HepG2 (cell line): ENCODE data around the gene ZBED1. TPM values are rescaled to one million over a fixed set of nuclear protein-coding genes. Genes with fewer than 3 reads are reported as not detected.
"Not testable (repeated sequence)": the region's sequence is repeated elsewhere in the genome, so short reads cannot be mapped to it uniquely, and the experiment has no call there.

Experiments
- ATAC-seq: fragments of 200-7000 bp; cut with Tn5 transposase; 3 replicates; pipeline ENCODE4 v1.9.1; 2020; ENCODE audit warnings: mild to moderate bottlenecking, moderate library complexity
- BruUV-seq: library from RNA; stranded (reverse); fragments of 400-500 nt; replicated peaks from 2 replicates; lab custom pipeline; 2021; lab: Mats Ljungman, UMichigan
- CTCF ChIA-PET: fragments of 300-600 bp; formaldehyde crosslinking; extraction: SDS; loops from one replicate; lab custom pipeline; 2021; ENCODE audit warnings: low total read pairs, inconsistent platforms, low intra/inter-chr PET ratio; lab: Yijun Ruan, JAX
- POLR2A ChIA-PET: fragments of 350-600 bp; sonication (Branson Sonifier 250); formaldehyde crosslinking; loops from one replicate; lab custom pipeline; 2020; ENCODE audit warnings: antibody characterized with exemption, inconsistent platforms; lab: Yijun Ruan, JAX
- DNase-seq: peaks from one replicate; pipeline ENCODE4 v3.0.0-alpha.2; 2015; ENCODE audit warnings: low spot score
- FAIRE-seq: peaks from 3 replicates; lab custom pipeline; 2011; peaks lifted over from hg19 to GRCh38; lab: Jason Lieb, UNC
- H2AFZ ChIP-seq: one replicate; pipeline ENCODE4 v1.6.1; 2011; ENCODE audit warnings: low read length, inconsistent platforms
- H3K27ac ChIP-seq: fragments of 300-600 bp; 3 replicates; pipeline ENCODE4 v1.8.0; 2011; ENCODE audit warnings: mixed run types, mild to moderate bottlenecking, mixed read lengths, low read length, inconsistent platforms; ENCODE audit not compliant: insufficient read depth; ENCODE audit errors: extremely low read length
- H3K27me3 ChIP-seq, 2 experiments: fragments of 200-600 bp in 1 of 2; 2 replicates in 1 of 2; 3 replicates in 1 of 2; pipeline versions ENCODE4 v1.6.0 to v1.8.0; 2011; ENCODE audit warnings: low read length in 2 of 2, mild to moderate bottlenecking in 2 of 2, moderate library complexity in 2 of 2, inconsistent platforms in 1 of 2; ENCODE audit not compliant: insufficient read depth in 2 of 2, control insufficient read depth in 1 of 2
- H3K36me3 ChIP-seq, 2 experiments: fragments of 200-600 bp in 1 of 2; replicated peaks in 1 of 2; 2 replicates in 1 of 2; 3 replicates in 1 of 2; pipeline versions ENCODE4 v1.5.1 to v1.8.0; 2011; ENCODE audit warnings: low read length in 2 of 2, inconsistent platforms in 1 of 2; ENCODE audit not compliant: insufficient read depth in 2 of 2, control insufficient read depth in 1 of 2
- H3K4me1 ChIP-seq: 2 replicates; pipeline ENCODE4 v1.5.1; 2012; ENCODE audit warnings: low read length, inconsistent platforms; ENCODE audit not compliant: insufficient read depth
- H3K4me2 ChIP-seq: 2 replicates; pipeline ENCODE4 v1.6.0; 2011; ENCODE audit warnings: low read depth, low read length, inconsistent platforms
- H3K4me3 ChIP-seq, 3 experiments: fragments of 200-600 bp in 1 of 3; sonication (generic), shearing (Covaris generic) in 1 of 3; replicated peaks in 1 of 3; 2 replicates each; pipeline ENCODE4 v1.5.1; 2011 to 2016; ENCODE audit warnings: low read length in 3 of 3, inconsistent platforms in 2 of 3, low read depth in 2 of 3, mild to moderate bottlenecking in 2 of 3, control low read depth in 1 of 3, mixed read lengths in 1 of 3; ENCODE audit not compliant: insufficient read depth in 1 of 3
- H3K79me2 ChIP-seq: one replicate; pipeline ENCODE4 v1.6.1; 2011; ENCODE audit warnings: low read length, inconsistent platforms; ENCODE audit not compliant: insufficient read depth
- H3K9ac ChIP-seq: 2 replicates; pipeline ENCODE4 v1.6.0; 2011; ENCODE audit warnings: mild to moderate bottlenecking, low read depth, low read length, inconsistent platforms; ENCODE audit not compliant: insufficient read depth
- H3K9me3 ChIP-seq: 2 replicates; pipeline ENCODE4 v1.5.1; 2012; ENCODE audit warnings: mild to moderate bottlenecking, low read length
- H4K20me1 ChIP-seq: 2 replicates; pipeline ENCODE4 v1.6.0; 2011; ENCODE audit warnings: inconsistent platforms, mild to moderate bottlenecking, low read length, moderate library complexity; ENCODE audit not compliant: insufficient read depth
- DDIT3 ChIP-seq: sonication (generic); formaldehyde crosslinking; IDR thresholded peaks from 2 replicates; pipeline ENCODE4 v1.4.0; 2020; ENCODE audit warnings: mild to moderate bottlenecking, missing genetic modification reagents
- HNF4G ChIP-seq, 2 experiments: sonication (generic) in 1 of 2; formaldehyde crosslinking in 1 of 2; IDR thresholded peaks; 2 replicates each; pipeline versions ENCODE4 v1.4.0 to v1.6.1; 2011 to 2020; ENCODE audit warnings: borderline replicate concordance in 2 of 2, low read depth in 2 of 2, mild to moderate bottlenecking in 2 of 2, low read length in 1 of 2, missing genetic modification reagents in 1 of 2, moderate library complexity in 1 of 2
- HNRNPLL ChIP-seq: fragments of 200-400 bp; formaldehyde crosslinking; IDR thresholded peaks from 2 replicates; pipeline ENCODE4 v1.6.1; 2017; ENCODE audit warnings: mild to moderate bottlenecking, low read depth, low read length; ENCODE audit not compliant: poor library complexity, severe bottlenecking
- WIZ ChIP-seq: sonication (generic); formaldehyde crosslinking; IDR thresholded peaks from 2 replicates; pipeline ENCODE4 v1.5.1; 2020; ENCODE audit warnings: mild to moderate bottlenecking, missing genetic modification reagents
- ZNF383 ChIP-seq: sonication (generic); formaldehyde crosslinking; IDR thresholded peaks from 2 replicates; pipeline ENCODE4 v1.4.0; 2020; ENCODE audit warnings: missing genetic modification reagents, mild to moderate bottlenecking, borderline replicate concordance
- WGBS: methylation state at CpG from one replicate; pipeline ENCODE4 v1.1.6; 2017; ENCODE audit warnings: low lambda C conversion rate; 5-methylcytosine and 5-hydroxymethylcytosine counted together
- in situ Hi-C: cut with HindIII; loops from 2 replicates; pipeline ENCODE4 v1.10.0; 2017; ENCODE audit warnings: low pct_unique_long_range_greater_than_20kb; ENCODE audit not compliant: extremely low pct_ligation_motif_present
- intact Hi-C: fragments of 100-400 bp; cut with micrococcal nuclease; formaldehyde crosslinking; loops from one replicate; pipeline ENCODE4 v1.10.0; 2022; ENCODE audit not compliant: unreplicated experiment
- polyA plus RNA-seq, 8 experiments: library from polyadenylated mRNA; depleted of rRNA in 3 of 8; stranded (reverse) in 7 of 8; unstranded in 1 of 8; fragments of >200 nt; fragmentation: Illumina TruSeq in 4 of 8; extraction: Trizol in 4 of 8; gene quantifications; 2 replicates each; pipeline versions ENCODE4 v1.2.1 to v1.2.3, GENCODE V29; 2011 to 2016; ENCODE audit warnings: low read depth in 4 of 8, missing spikeins in 1 of 8, mixed read lengths in 1 of 8; ENCODE audit not compliant: insufficient read depth in 1 of 8
- total RNA-seq, 5 experiments: library from RNA; depleted of rRNA; stranded (reverse); fragments of >200 nt; fragmentation: Illumina TruSeq; extraction: Trizol; gene quantifications; 2 replicates each; pipeline ENCODE4 v1.2.3, GENCODE V29; 2016; ENCODE audit warnings: low read depth in 1 of 5

ZBED1 gene
- total and polyA plus RNA-seq, 2 of the 13 experiments (the other 11 are each of a cell fraction or from before 2014, with no cell fraction given): 20.0 to 29.8 TPM

GRCh38 chrX:2536141-2536540 lies 35.4 kb upstream of the ZBED1 start:
- no peak overlapping the region for H3K27ac ChIP-seq
- no peaks in the 10 kb centered on the region for H4K20me1 ChIP-seq
- no peak for TF ChIP-seq HNF4G (IDR thresholded peaks at IDR 0.05; ENCODE audit: borderline replicate concordance, low read depth, low read length)
- no peak for TF ChIP-seq HNF4G (CRISPR knock-in tag; IDR thresholded peaks at IDR 0.05; ENCODE audit: borderline replicate concordance, low read depth)
- no peak for TF ChIP-seq HNRNPLL
- no peak for TF ChIP-seq DDIT3 (CRISPR knock-in tag)
- TF ChIP-seq WIZ (CRISPR knock-in tag): no peak
- TF ChIP-seq ZNF383 (CRISPR knock-in tag): no peak
- H2AFZ ChIP-seq: no peak overlapping the region
- no peak for FAIRE-seq
- 56% methylated on average over 7 of the region's 7 CpGs for WGBS
- no TSS peak for BruUV-seq
- no peak overlapping the region for H3K9ac ChIP-seq
- CTCF ChIA-PET: no interaction called here
- peaks cover 0 to 4% of the 10 kb centered on the region in 2 experiments; a peak in 2 of 5 replicates for H3K27me3 ChIP-seq
- H3K4me1 ChIP-seq: peaks cover 11% of the 10 kb centered on the region
- intact Hi-C loops: no loop called here
- POLR2A ChIA-PET: no interaction called here
- no peaks in the 10 kb centered on the region for H3K36me3 ChIP-seq
- no peak for DNase-seq
- no peaks in the 10 kb centered on the region for H3K79me2 ChIP-seq
- no peak for ATAC-seq
- no peak overlapping the region for H3K4me2 ChIP-seq
- in situ Hi-C loops: no loop called here
- no peaks in the 10 kb centered on the region for H3K9me3 ChIP-seq
- H3K4me3 ChIP-seq: no peak overlapping the region

DNA sequence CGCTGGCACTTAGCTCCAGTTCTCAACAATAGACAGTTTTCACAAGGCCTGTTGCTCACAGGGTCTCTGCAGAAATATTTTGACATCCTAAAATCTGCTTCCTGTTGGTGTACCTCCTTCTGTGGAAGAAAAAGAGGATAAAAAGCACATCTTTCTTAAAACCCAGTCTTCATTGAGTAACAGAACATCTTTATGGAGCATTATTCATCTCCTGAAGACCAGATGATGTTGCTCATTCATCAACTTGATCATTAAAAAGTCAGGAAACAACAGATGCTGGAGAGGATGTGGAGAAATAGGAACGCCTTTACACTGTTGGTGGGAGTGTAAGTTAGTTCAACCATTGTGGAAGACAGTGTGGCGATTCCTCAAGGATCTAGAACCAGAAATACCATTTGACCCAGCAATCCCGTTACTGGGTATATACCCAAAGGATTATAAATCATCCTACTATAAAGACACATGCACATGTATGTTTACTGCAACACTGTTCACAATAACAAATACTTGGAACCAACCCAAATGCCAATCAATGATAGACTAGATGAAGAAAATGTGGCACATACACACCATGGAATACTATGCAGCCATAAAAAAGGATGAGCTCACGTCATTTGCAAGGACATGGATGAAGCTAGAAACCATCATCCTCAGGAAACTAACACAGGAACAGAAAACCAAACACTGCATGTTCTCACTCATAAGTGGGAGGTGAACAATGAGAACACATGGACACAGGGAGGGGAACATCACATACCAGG lies 33.7 kb upstream of the ZBED1 start:
- H3K9me3 ChIP-seq, FAIRE-seq, BruUV-seq, H3K9ac ChIP-seq, POLR2A ChIA-PET, H3K27me3 ChIP-seq, CTCF ChIA-PET, H3K4me3 ChIP-seq, H3K79me2 ChIP-seq, in situ Hi-C loops, DNase-seq, ATAC-seq, H4K20me1 ChIP-seq, H2AFZ ChIP-seq, intact Hi-C loops, H3K36me3 ChIP-seq, H3K4me2 ChIP-seq, H3K27ac ChIP-seq: not testable (repeated sequence)
- WGBS: 22% methylated on average over 5 of the region's 5 CpGs
- peaks cover 11% of the 10 kb centered on the region for H3K4me1 ChIP-seq
